ENCODE measurements around the gene MFSD12. TPM values are rescaled to one million over a fixed set of nuclear protein-coding genes. Genes with fewer than 3 reads are reported as not detected.

The MFSD12 gene
- total and polyA plus RNA-seq, 2 experiments from 2014 or later = 44.7 to 57.7 TPM

GRCh38 chr19:3519126-3519525 lies 38.3 kb downstream of the MFSD12 start:
- H3K27me3 ChIP-seq = no peaks in the 10 kb centered on the region
- DNase-seq (ENCODE audit: low spot score) = no peak
- H3K9me3 ChIP-seq (ENCODE audit: low read depth) = no peaks in the 10 kb centered on the region
- H3K4me1 ChIP-seq (ENCODE audit: insufficient read depth) = peaks cover 7% of the 10 kb centered on the region
- WGBS (ENCODE audit: low lambda C conversion rate, missing lambda C conversion rate) = 90% methylated on average over 18 of the region's 18 CpGs
- H3K9me2 ChIP-seq (replicated peaks; ENCODE audit: insufficient read depth) = no peaks in the 10 kb centered on the region
- H2AFZ ChIP-seq = no peak overlapping the region
- peaks cover 92% of the 10 kb centered on the region for H4K20me1 ChIP-seq (ENCODE audit: insufficient read depth, poor library complexity, severe bottlenecking)
- no peak overlapping the region for H3K4me3 ChIP-seq
- TF ChIP-seq CTCF (IDR thresholded peaks at IDR 0.05; ENCODE audit: poor library complexity) (no peak), EZH2 (IDR thresholded peaks at IDR 0.05; ENCODE audit: borderline replicate concordance) (no peak), EZH2phosphoT487 (IDR thresholded peaks at IDR 0.05; ENCODE audit: low read depth, severe bottlenecking, unreplicated experiment) (no peak)
- H3K36me3 ChIP-seq (replicated peaks; ENCODE audit: insufficient read depth, low read depth) = no peaks in the 10 kb centered on the region
- peaks cover 89% of the 10 kb centered on the region for H3K79me2 ChIP-seq
- H3K4me2 ChIP-seq = no peak overlapping the region
- H3K27ac ChIP-seq = no peak overlapping the region

GRCh38 chr19:3518659-3519058 lies 38.7 kb downstream of the MFSD12 start:
- Histone ChIP-seq H3K4me1 (ENCODE audit: insufficient read depth) (peaks cover 7% of the 10 kb centered on the region), H3K27ac (no peak overlapping the region), H3K9me3 (ENCODE audit: low read depth) (no peaks in the 10 kb centered on the region), H3K4me3 (no peak overlapping the region), H3K4me2 (no peak overlapping the region), H2AFZ (no peak overlapping the region), H3K27me3 (no peaks in the 10 kb centered on the region), H3K79me2 (peaks cover 94% of the 10 kb centered on the region), H3K36me3 (replicated peaks; ENCODE audit: insufficient read depth, low read depth) (no peaks in the 10 kb centered on the region), H3K9me2 (replicated peaks; ENCODE audit: insufficient read depth) (no peaks in the 10 kb centered on the region), H4K20me1 (ENCODE audit: insufficient read depth, poor library complexity, severe bottlenecking) (peaks cover 97% of the 10 kb centered on the region)
- DNase-seq (ENCODE audit: low spot score) = no peak
- 85% methylated on average over 2 of the region's 2 CpGs for WGBS (ENCODE audit: low lambda C conversion rate, missing lambda C conversion rate)
- no peak for TF ChIP-seq EZH2 (IDR thresholded peaks at IDR 0.05; ENCODE audit: borderline replicate concordance)
- no peak for TF ChIP-seq EZH2phosphoT487 (IDR thresholded peaks at IDR 0.05; ENCODE audit: low read depth, severe bottlenecking, unreplicated experiment)
- no peak for TF ChIP-seq CTCF (IDR thresholded peaks at IDR 0.05; ENCODE audit: poor library complexity)

GRCh38 chr19:3518255-3518654 lies 39.1 kb downstream of the MFSD12 start:
- TF ChIP-seq CTCF (IDR thresholded peaks at IDR 0.05; ENCODE audit: poor library complexity) (no peak), EZH2phosphoT487 (IDR thresholded peaks at IDR 0.05; ENCODE audit: low read depth, severe bottlenecking, unreplicated experiment) (no peak), EZH2 (IDR thresholded peaks at IDR 0.05; ENCODE audit: borderline replicate concordance) (no peak)
- Histone ChIP-seq H3K36me3 (replicated peaks; ENCODE audit: insufficient read depth, low read depth) (no peaks in the 10 kb centered on the region), H4K20me1 (ENCODE audit: insufficient read depth, poor library complexity, severe bottlenecking) (peaks cover 100% of the 10 kb centered on the region), H2AFZ (no peak overlapping the region), H3K27ac (no peak overlapping the region), H3K4me3 (no peak overlapping the region), H3K79me2 (peaks cover 98% of the 10 kb centered on the region), H3K4me2 (no peak overlapping the region), H3K27me3 (no peaks in the 10 kb centered on the region), H3K9me3 (ENCODE audit: low read depth) (no peaks in the 10 kb centered on the region), H3K4me1 (ENCODE audit: insufficient read depth) (peaks cover 7% of the 10 kb centered on the region), H3K9me2 (replicated peaks; ENCODE audit: insufficient read depth) (no peaks in the 10 kb centered on the region)
- WGBS (ENCODE audit: low lambda C conversion rate, missing lambda C conversion rate) = 80% methylated on average over 10 of the region's 10 CpGs
- DNase-seq (ENCODE audit: low spot score) = no peak

- H3K9me2 ChIP-seq (replicated peaks; ENCODE audit: insufficient read depth) = no peaks in the 10 kb centered on the region
- no peak overlapping the region for H3K4me3 ChIP-seq
- H3K4me2 ChIP-seq = no peak overlapping the region
- 84% methylated on average over 2 of the region's 2 CpGs for WGBS (ENCODE audit: low lambda C conversion rate, missing lambda C conversion rate)
- H3K27me3 ChIP-seq = no peaks in the 10 kb centered on the region
- no peak overlapping the region for H2AFZ ChIP-seq
- H4K20me1 ChIP-seq (ENCODE audit: insufficient read depth, poor library complexity, severe bottlenecking) = peaks cover 100% of the 10 kb centered on the region
- peaks cover 7% of the 10 kb centered on the region for H3K4me1 ChIP-seq (ENCODE audit: insufficient read depth)
- no peak for DNase-seq (ENCODE audit: low spot score)
- H3K79me2 ChIP-seq = peaks cover 100% of the 10 kb centered on the region
- H3K36me3 ChIP-seq (replicated peaks; ENCODE audit: insufficient read depth, low read depth) = no peaks in the 10 kb centered on the region
- H3K27ac ChIP-seq = no peak overlapping the region
- no peak for TF ChIP-seq CTCF (IDR thresholded peaks at IDR 0.05; ENCODE audit: poor library complexity)
- no peak for TF ChIP-seq EZH2 (IDR thresholded peaks at IDR 0.05; ENCODE audit: borderline replicate concordance)
- TF ChIP-seq EZH2phosphoT487 (IDR thresholded peaks at IDR 0.05; ENCODE audit: low read depth, severe bottlenecking, unreplicated experiment) = no peak
- no peaks in the 10 kb centered on the region for H3K9me3 ChIP-seq (ENCODE audit: low read depth)
Measured at GRCh38 chr19:3517638-3518037, 39.7 kb downstream of the MFSD12 start.
